ENCODE measurements around the gene DTNB.

The DTNB gene

DNA sequence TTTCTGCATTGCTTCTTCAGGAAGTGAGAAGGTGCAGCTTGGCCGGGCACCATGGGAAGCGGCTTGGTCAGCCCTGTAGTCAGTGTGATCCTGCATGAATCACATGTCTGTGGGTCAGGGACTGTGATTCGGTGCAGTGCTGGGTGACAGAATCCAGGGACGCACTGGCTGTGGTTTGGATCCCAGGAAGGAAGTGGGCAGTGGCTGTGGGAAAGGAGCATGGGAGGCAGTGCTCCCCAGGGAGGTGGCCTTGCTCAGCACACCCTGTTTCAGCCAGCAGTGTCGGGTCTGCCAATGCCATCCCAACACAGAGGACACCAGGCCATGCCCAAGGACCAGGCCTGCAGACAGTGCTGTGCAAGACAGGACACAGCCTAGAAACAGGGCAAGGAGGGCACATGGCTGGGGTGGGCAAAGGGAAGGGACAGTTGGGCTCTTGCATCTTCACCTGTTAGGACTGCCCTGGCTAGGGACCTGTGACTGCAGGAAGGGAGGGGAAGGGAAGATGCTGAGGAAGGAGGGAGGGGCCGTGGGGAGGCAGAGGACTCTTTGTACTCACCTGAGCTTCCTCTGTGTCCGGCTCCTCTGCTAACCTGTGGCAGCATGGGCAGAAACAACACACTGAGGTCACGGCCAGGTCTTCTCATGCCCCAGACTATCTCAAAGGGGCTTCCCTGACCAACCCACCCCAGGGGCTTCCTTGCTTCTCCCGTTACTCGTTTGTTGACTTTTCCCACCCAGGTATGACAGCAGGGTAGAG lies 294.5 kb downstream of the DTNB start:
- no peak for DNase-seq

- no peak for DNase-seq
Observed at GRCh38 chr2:25377822-25378421, 295.5 kb downstream of the DTNB start.

GRCh38 chr2:25376750-25377621 lies 296.4 kb downstream of the DTNB start:
- peak; percentile 51 to 70 for DNase-seq

DNA sequence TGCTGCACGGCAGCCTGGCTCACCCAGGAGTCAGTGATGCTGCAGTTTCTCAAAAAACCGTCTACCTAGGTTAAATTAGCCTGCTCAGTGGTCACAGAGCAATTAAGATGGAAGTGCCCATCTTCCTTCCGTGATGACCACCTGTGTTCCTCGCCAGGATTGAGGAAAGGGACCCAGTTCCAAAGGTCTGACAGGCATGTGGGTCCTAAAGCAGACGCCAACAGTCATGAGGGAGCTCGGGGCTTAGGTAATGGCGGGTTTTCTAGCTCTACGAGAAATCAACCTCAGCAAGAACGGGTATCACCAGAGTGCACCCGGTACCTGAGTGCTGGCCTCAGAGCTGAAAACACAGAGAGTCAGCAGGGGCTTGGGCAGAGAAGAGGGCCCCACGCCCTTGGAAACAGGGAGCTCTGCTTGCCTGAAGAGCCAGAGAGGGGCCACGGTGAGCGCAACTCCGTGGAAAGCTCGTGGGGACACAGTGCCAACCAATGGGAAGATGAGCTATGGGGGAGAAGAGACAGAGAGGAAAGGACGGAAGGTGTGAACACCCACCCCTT lies 297.3 kb downstream of the DTNB start:
- no peak for DNase-seq

DNA sequence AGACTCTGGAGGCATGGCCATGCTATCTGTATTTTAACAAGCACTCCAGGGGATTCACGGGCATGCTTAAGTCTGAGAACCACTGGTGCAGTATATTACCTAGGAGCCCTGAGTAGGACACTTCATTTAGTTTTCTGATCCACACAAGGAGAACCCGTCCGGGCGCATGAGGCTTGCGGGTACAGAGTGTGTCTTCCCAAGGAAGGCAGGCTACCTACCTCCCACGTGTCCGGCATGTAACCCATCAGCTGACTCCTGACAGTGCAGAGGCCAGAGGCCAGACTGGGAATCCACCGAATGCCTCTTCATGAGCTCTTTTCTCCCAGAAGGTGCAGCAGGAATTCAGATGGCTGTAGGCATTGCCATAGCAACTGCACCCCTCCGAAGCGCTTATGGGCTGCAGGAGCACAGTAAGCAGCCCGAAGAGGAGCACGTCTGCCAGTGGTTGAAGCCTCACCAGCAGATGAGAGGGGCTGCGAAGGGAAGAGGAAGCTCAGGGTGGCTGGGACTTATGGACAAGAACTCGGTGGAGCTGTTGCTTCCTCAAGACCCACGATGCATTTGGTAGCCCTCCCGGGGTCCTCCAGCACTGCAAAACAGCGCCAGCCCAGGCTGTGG lies 297.9 kb downstream of the DTNB start:
- no peak for DNase-seq

DNA sequence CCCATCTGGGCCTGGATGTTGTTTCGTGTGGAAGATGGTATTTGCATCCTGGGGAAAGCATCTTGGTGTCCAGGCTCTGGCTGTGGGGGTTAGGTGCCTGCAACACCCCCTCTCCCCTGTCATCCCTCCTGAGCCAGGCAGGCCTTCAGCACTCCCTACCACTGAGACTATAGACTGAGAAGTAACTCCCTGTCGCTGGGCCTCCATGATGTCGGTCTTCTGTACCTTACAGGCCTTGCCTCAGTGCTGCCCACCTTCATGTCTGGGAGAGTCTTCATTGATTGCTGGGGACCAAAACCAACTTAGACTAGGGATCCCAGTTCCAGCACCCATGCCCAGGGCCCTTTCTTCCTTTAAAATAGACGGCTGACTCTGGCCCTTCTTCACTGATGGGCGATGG lies 298.6 kb downstream of the DTNB start:
- DNase-seq = no peak

DNA sequence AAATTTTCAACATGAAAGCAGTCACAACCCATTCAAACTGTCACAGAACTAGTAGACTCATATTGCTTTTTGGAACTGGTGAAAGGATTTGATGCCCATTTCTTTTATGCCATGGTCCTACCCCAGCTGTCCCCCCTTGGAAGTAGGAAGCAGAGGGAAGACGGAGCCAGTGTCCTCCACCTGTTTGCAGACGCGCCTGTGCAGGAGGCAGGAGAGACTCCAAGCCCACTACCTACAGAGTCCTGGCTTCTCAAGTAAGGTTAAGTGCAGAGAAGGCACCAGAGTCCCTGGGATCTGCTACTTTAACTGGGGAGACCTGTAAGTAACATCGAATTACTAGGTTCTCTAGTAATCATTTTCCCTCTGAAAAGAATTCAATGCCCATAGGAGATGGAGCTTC lies 299.0 kb downstream of the DTNB start:
- DNase-seq = no peak

DNA sequence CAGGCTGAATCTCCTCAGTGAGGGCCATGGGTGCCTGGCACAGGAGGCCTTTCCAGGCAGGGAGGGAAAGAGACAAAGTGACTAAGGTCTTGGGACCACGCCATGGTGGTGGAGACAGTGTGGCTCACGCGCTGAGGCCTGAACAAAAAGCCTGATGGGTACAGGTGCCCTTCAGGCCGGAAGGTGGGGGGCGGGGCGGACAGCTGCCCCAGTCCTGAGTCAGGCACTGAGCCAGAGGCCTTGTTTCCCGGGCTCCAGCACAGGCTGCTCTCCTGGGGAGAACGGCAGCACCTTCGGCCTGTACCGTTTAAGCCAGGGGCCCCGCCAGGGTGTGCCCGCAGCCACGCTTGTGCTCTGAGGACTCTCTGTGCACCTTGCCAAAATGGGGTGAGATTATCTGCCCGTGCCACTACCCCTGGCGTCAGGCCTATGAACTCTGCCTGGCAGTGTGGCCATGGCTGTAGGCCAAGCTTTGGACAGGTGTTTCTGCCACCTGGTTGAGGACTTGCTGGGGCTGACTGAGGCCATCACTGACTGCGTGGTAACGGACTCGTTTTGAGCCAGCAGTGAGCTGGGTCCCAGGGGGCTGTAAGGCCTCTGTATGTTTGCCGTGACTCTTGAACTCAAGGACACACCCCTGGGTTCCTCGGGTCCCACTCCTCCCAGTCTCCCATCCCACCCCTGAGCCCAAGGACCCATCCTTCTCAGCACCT lies 300.0 kb downstream of the DTNB start:
- no peak for DNase-seq

DNA sequence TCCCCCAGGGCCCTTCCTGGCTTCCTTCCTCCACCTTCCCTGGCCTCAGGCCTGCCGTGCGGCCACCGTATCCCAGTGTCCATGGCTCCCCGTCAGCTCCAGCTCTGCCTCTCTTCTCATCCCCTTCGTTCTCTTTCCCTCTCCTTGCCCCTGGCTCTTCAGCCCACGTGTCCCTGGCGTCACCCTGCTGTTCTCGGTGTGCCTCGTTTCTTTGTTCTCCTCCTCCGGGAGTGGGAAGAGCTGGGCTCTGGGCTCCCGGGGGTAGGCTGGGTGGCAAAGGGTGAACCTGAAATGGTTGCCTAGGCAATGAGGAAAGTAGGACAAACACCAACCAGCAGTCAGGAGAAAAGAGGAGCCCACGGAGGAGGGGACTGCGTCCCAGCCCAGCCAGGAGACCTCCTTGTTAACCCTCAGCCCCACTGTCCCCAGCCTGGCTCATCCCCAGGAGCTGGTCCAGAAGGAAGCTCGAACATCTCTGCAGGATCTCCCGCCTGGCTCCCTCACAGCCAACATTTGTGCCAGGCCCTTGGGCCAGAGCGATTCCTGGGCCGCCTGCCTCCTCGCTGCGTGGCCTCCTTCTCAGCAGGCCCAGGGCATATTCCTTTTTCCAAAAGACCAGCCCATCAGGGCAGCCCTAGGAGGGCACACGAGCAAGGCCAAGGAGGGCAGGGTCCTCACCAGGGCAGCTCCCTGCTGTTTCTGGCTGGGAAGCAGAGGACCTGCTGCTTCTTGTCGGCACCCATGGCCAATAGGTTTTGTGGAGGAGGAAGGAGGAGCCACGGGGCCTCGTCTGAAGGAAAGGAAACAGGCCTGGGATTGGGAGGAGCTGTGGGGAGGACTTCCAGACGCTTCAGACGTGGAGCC lies 300.7 kb downstream of the DTNB start:
- DNase-seq = no peak

GRCh38 chr2:25371253-25372241 lies 301.8 kb downstream of the DTNB start:
- DNase-seq = no peak

- DNase-seq = no peak
Observed at GRCh38 chr2:25369876-25370275, 303.5 kb downstream of the DTNB start.

DNA sequence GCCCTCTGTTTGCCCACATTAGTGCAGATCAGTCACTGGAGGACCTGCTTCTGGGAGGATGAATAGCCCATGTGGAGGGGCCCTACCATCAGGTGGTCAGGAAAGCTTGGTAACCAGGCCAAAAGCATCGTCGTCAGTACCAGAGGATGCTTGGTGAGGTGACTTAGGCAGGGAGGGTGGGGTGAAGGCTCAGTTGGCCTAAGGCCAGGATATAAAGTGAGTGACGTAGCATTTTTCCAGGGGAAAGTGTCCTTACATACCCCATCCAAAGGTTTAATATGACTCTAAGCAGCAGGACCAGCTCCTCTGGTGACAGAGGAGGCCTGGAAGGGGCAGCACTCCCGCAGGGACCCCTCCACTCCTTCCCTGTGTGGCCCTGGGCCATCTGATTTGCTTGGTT lies 303.9 kb downstream of the DTNB start:
- DNase-seq = no peak

GRCh38 chr2:25368660-25369059 lies 304.7 kb downstream of the DTNB start:
- no peak for DNase-seq

GRCh38 chr2:25367296-25367695 lies 306.1 kb downstream of the DTNB start:
- no peak for DNase-seq

DNA sequence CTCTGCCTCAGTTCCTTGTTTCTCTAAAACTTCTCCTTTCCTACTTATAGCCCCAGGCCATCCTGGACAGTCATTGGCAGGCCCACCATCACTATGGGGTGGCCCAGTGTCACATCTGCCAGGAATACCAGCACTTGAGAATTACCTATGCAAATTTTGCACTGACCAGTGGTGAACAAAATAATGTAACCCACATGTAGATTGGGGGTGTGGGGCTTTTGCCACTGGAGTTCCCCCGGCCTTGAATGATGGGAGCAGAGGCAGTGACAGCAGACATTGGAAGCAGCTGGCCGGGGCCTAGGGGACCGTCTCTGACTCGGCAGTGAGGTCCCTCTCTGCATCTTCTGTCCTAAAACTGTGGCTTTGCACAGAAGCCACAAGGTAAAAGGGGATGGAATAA lies 306.7 kb downstream of the DTNB start:
- no peak for DNase-seq

GRCh38 chr2:25365241-25365640 lies 308.1 kb downstream of the DTNB start:
- DNase-seq = no peak

DNA sequence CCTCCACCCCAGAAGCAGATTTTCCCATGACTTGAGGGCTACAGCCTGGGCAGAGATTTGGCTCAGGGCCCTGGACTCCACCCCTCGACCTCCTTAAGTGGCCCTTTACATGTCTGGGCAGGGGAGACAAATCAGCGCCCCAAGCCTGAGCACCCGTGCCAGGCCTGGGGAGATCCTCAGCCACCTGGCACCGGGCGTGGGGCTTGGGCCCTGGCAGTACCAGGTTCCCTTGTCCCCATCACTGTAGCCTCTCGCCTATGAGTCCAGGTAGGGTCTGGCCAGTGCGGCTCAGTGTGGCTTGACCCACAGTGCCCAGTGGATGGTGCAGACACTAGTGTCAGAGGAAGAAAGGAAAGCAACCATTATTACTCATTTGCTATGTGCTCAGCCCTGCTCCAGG lies 309.6 kb downstream of the DTNB start:
- DNase-seq = no peak

DNA sequence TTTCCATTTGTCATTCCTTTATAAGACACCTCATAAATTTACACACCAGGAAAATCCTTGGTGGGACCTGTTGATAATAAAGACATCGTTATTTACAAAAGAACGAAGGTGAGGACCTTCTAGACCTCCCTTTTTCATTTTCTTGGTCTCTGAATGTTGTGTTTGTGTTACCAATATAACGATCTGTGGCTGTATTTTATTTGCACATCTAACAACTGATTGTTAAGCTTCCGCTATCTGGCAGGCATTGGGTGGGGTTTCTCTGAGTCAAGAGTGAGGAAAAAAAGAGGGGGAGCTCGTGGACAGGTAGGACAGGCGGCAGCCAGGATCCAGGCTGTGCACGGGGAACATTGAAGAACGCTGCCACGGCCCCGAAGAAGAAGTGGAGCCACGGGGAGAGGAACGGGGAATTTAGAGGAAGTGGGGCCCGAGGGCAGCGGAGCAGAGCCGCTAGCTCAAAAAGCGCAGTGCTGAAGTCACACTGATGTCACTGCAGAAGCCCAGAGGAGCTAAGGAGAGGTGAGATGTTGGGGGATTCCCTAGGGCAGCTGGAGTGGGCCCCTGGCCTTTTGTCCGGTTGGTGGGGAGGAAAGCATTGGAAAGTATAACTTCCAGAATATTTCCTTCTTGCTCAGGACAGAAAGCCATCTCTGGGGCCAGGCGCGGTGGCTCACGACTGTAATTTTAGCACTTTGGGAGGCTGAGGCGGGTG lies 310.8 kb downstream of the DTNB start:
- DNase-seq = peak; percentile 46 to 80

DNA sequence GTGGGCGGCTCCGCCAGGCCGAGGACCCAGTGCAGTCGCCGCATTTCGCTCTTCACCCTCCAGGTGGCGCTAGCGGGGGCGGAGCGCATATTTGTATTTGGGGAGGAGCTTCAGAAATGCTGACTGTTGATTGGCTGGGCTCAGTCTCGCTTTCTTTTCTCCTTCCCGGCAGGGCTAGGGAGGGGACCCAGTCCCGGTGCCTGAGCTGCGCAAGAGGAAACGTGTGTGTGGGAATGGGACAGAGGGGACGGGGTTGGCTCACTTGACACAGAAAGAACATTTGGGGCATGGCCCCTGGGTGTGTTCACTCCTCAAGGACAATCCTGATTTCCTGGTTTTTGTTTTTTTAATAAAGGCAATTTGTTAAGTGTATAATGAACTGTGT lies 311.3 kb downstream of the DTNB start:
- peak; percentile 86 to 97 for DNase-seq
